OCI-LY1 (cell line): Measurements from ENCODE around the gene TMEM218.

Experiments
- H2AFZ ChIP-seq: fragments of 200-600 bp; sonication (generic), shearing (Covaris generic); 2 replicates; pipeline ENCODE4 v1.6.0; 2014; ENCODE audit warnings: antibody characterized with exemption, mild to moderate bottlenecking, low read length
- H3F3A ChIP-seq: fragments of 200-600 bp; sonication (generic), shearing (Covaris generic); 2 replicates; pipeline ENCODE4 v1.6.0; 2014; ENCODE audit warnings: mild to moderate bottlenecking, antibody characterized with exemption, low read length, moderate library complexity; ENCODE audit not compliant: insufficient read depth
- H3K27ac ChIP-seq: fragments of 200-600 bp; sonication (generic); 2 replicates; pipeline ENCODE4 v1.5.1; 2014; ENCODE audit warnings: low read length, mixed run types, mild to moderate bottlenecking, low read depth; ENCODE audit not compliant: poor library complexity, severe bottlenecking
- H3K27me3 ChIP-seq: fragments of 200-600 bp; sonication (generic); 2 replicates; pipeline ENCODE4 v1.6.0; 2014; ENCODE audit warnings: antibody characterized with exemption, mild to moderate bottlenecking, low read length, moderate library complexity; ENCODE audit not compliant: insufficient read depth
- H3K36me3 ChIP-seq: fragments of 200-600 bp; sonication (generic); 2 replicates; pipeline ENCODE4 v1.6.1; 2014; ENCODE audit warnings: mild to moderate bottlenecking, antibody characterized with exemption, low read length, moderate library complexity, mixed read lengths; ENCODE audit not compliant: insufficient read depth
- H3K4me1 ChIP-seq: fragments of 200-600 bp; sonication (generic); 2 replicates; pipeline ENCODE4 v1.5.1; 2014; ENCODE audit warnings: mild to moderate bottlenecking, low read length, moderate library complexity; ENCODE audit not compliant: insufficient read depth, severe bottlenecking
- H3K4me2 ChIP-seq: fragments of 200-600 bp; sonication (generic), shearing (Covaris generic); 2 replicates; pipeline ENCODE4 v1.6.1; 2014; ENCODE audit warnings: low read length
- H3K4me3 ChIP-seq: fragments of 200-600 bp; sonication (generic); 2 replicates; pipeline ENCODE4 v1.5.1; 2014; ENCODE audit warnings: low read length, low read depth, mild to moderate bottlenecking, mixed read lengths; ENCODE audit not compliant: poor library complexity, severe bottlenecking
- H3K79me2 ChIP-seq: fragments of 200-600 bp; shearing (Covaris generic); 2 replicates; pipeline ENCODE4 v1.6.1; 2016; ENCODE audit warnings: mixed run types, low read length, mixed read lengths; ENCODE audit not compliant: insufficient read depth
- H3K9ac ChIP-seq: fragments of 200-600 bp; sonication (generic), shearing (Covaris generic); 2 replicates; pipeline ENCODE4 v1.6.1; 2014; ENCODE audit warnings: mild to moderate bottlenecking, low read length, mixed read lengths
- H3K9me2 ChIP-seq: fragments of 200-600 bp; sonication (generic), shearing (Covaris generic); 2 replicates; pipeline ENCODE4 v1.6.1; 2014; ENCODE audit warnings: low read depth, mild to moderate bottlenecking, low read length, mixed read lengths
- H3K9me3 ChIP-seq: fragments of 200-600 bp; shearing (Covaris generic); 2 replicates; pipeline ENCODE4 v1.6.1; 2014; ENCODE audit warnings: low read length, mixed read lengths
- H4K20me1 ChIP-seq: fragments of 200-600 bp; sonication (generic), shearing (Covaris generic); 2 replicates; pipeline ENCODE4 v1.6.0; 2016; ENCODE audit warnings: mild to moderate bottlenecking, low read length; ENCODE audit not compliant: insufficient read depth
- EZH2 ChIP-seq: fragments of 200-600 bp; sonication (generic), shearing (Covaris generic); IDR thresholded peaks from 2 replicates; pipeline ENCODE4 v1.8.0; 2017; ENCODE audit warnings: borderline replicate concordance, mixed run types, mild to moderate bottlenecking, antibody characterized with exemption, low read length, moderate library complexity, mixed read lengths
- TF ChIP-seq, protein P1 (sequence below): fragments of 200-600 bp; sonication (generic), shearing (Covaris generic); IDR thresholded peaks from 2 replicates; pipeline ENCODE4 v1.5.1; 2017; ENCODE audit warnings: mild to moderate bottlenecking, antibody characterized with exemption, low read length, moderate library complexity, mixed read lengths

The TMEM218 gene

DNA sequence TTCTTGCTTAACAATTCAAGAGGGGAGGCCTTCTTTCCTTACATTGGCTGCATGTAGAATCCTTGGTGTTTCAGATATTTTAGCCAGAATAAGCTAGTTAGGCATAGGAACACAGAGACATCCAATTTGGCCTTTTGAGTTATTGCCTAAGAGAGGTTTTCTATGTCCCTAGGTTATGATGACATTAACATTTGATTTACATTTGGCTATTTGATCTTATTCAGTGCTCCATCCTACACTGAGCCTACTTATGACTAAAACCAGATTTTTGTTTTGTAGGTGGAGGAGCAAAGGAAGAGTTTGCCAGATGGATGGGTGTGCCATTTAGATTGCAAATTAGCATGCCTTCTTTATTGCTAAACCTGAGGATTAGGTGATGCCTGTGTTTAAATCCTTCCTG, 59.4 kb downstream of the TMEM218 start:
- Histone ChIP-seq H3K9ac (no peak overlapping the region), H3K27me3 (no peaks in the 10 kb centered on the region), H3K4me2 (no peak overlapping the region), H3K4me3 (no peak overlapping the region), H4K20me1 (no peaks in the 10 kb centered on the region), H3K36me3 (no peaks in the 10 kb centered on the region), H3K9me3 (no peaks in the 10 kb centered on the region), H3K79me2 (no peaks in the 10 kb centered on the region), H3K9me2 (no peaks in the 10 kb centered on the region), H3K4me1 (no peaks in the 10 kb centered on the region), H3F3A (no peaks in the 10 kb centered on the region), H3K27ac (no peak overlapping the region), H2AFZ (no peak overlapping the region)
- TF ChIP-seq EZH2 = no peak
- TF ChIP-seq, protein P1, sequence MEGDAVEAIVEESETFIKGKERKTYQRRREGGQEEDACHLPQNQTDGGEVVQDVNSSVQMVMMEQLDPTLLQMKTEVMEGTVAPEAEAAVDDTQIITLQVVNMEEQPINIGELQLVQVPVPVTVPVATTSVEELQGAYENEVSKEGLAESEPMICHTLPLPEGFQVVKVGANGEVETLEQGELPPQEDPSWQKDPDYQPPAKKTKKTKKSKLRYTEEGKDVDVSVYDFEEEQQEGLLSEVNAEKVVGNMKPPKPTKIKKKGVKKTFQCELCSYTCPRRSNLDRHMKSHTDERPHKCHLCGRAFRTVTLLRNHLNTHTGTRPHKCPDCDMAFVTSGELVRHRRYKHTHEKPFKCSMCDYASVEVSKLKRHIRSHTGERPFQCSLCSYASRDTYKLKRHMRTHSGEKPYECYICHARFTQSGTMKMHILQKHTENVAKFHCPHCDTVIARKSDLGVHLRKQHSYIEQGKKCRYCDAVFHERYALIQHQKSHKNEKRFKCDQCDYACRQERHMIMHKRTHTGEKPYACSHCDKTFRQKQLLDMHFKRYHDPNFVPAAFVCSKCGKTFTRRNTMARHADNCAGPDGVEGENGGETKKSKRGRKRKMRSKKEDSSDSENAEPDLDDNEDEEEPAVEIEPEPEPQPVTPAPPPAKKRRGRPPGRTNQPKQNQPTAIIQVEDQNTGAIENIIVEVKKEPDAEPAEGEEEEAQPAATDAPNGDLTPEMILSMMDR = no peak

DNA sequence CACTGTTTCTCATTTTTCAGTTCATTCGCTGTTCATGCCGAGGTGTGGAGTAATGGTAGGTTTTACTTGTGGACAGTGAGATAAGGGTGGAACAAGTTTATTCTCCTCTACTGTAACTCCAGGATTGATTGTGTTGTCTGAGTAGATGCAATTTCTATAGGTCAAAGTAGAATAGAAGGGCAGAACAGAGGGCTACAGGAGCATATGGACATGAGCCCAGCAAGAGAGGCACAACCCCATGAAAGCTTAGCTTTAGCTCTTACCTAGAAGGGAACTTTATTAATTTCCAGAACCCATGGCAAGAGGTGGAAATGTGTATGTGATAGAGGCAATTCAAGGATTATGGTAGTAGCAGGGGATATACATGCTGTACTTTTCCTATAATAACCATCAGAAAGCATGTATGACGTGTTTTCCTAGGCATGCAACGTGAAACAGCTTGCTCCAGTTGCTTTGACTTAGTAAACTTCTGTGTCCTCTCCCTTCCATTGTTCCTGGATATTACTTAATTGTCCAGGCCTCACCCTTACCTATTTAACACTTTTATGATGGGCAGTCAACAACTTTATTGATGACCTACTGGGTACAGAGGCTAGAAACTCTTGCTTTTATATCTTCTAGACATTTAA, 62.1 kb downstream of the TMEM218 start:
- H3K27ac ChIP-seq = no peak overlapping the region
- H3K36me3 ChIP-seq = no peaks in the 10 kb centered on the region
- H3K9me2 ChIP-seq = no peaks in the 10 kb centered on the region
- TF ChIP-seq EZH2 = no peak
- TF ChIP-seq, protein P1 = no peak
- H3K4me3 ChIP-seq = no peak overlapping the region
- no peak overlapping the region for H3K9ac ChIP-seq
- H3K27me3 ChIP-seq = no peaks in the 10 kb centered on the region
- H3K9me3 ChIP-seq = no peaks in the 10 kb centered on the region
- no peaks in the 10 kb centered on the region for H3F3A ChIP-seq
- H3K4me2 ChIP-seq = no peak overlapping the region
- H4K20me1 ChIP-seq = no peaks in the 10 kb centered on the region
- no peaks in the 10 kb centered on the region for H3K79me2 ChIP-seq
- H2AFZ ChIP-seq = no peak overlapping the region
- no peaks in the 10 kb centered on the region for H3K4me1 ChIP-seq
